Breast epithelium (tissue), 4 donors: ENCODE measurements around the gene GNAL. TPM values are rescaled to one million over a fixed set of nuclear protein-coding genes. Genes with fewer than 3 reads are reported as not detected.

Experiments used
- DNase-seq, 2 donors: peaks; one replicate each; pipeline ENCODE4 v3.0.0-alpha.2; 2019; ENCODE audit warnings: low spot score in 2 of 2
- H3K27ac ChIP-seq, 2 donors: fragments of 200-600 bp; sonication (generic) in 1 of 2; one replicate each; pipeline ENCODE4 v1.5.1; 2016 to 2019; ENCODE audit warnings: mild to moderate bottlenecking in 1 of 2
- H3K27me3 ChIP-seq, 2 donors: fragments of 200-600 bp; sonication (generic) in 1 of 2; one replicate each; pipeline versions ENCODE4 v1.5.1 to v1.6.0; 2017 to 2019; ENCODE audit warnings: control low read depth in 1 of 2, mild to moderate bottlenecking in 1 of 2
- H3K36me3 ChIP-seq: fragments of 200-600 bp; one replicate; pipeline ENCODE4 v1.5.1; 2019
- H3K4me1 ChIP-seq, 2 donors: fragments of 200-600 bp; sonication (generic); one replicate each; pipeline ENCODE4 v1.5.1; 2016 to 2019; ENCODE audit warnings: control low read depth in 1 of 2
- H3K4me3 ChIP-seq, 3 donors: fragments of 200-600 bp; sonication (generic); 1 replicate in 2 of 3; 2 replicates in 1 of 3; pipeline ENCODE4 v1.5.1; 2016 to 2019; ENCODE audit warnings: mild to moderate bottlenecking in 3 of 3, moderate library complexity in 2 of 3
- H3K9me3 ChIP-seq, 2 donors: fragments of 200-600 bp; sonication (generic) in 1 of 2; one replicate each; pipeline ENCODE4 v1.5.1; 2016 to 2019; ENCODE audit warnings: control low read depth in 1 of 2
- CTCF ChIP-seq, 3 donors: fragments of 450-650 bp; IDR thresholded peaks; one replicate each; pipeline ENCODE4 v1.5.1; 2016 to 2017; ENCODE audit warnings: antibody characterized with exemption in 3 of 3, mild to moderate bottlenecking in 3 of 3, moderate library complexity in 3 of 3
- POLR2A ChIP-seq: fragments of 450-650 bp; IDR thresholded peaks from one replicate; pipeline ENCODE4 v1.6.1; 2016; ENCODE audit warnings: antibody characterized with exemption, mild to moderate bottlenecking, moderate library complexity
- POLR2AphosphoS5 ChIP-seq, 3 donors: sonication (generic); formaldehyde crosslinking; IDR thresholded peaks; one replicate each; pipeline ENCODE4 v1.6.1; 2017; ENCODE audit warnings: antibody characterized with exemption in 3 of 3
- intact Hi-C: fragments of 100-400 bp; cut with DNase I; formaldehyde crosslinking; loops from one replicate; pipeline ENCODE4 v1.15.1; 2023; ENCODE audit warnings: low total_unique reads
- total RNA-seq, 3 donors: library from RNA; depleted of rRNA; stranded (reverse); fragments of >200 nt; gene quantifications; one replicate each; pipeline ENCODE4 v1.1.0, GENCODE V29; 2016

The GNAL gene
- total RNA-seq, 3 donors from 2014 or later = 6.6 to 15.4 (median 7.5) TPM

- no peak for DNase-seq
- Histone ChIP-seq H3K9me3 (no peaks in the 10 kb centered on the region), H3K4me1 (no peaks in the 10 kb centered on the region), H3K4me3 (no peak overlapping the region), H3K27ac (no peak overlapping the region), H3K36me3 (no peaks in the 10 kb centered on the region), H3K27me3 (no peaks in the 10 kb centered on the region)
- intact Hi-C loops = no loop called here
- TF ChIP-seq CTCF (IDR thresholded peaks at IDR 0.05) = no peak
- no peak for TF ChIP-seq POLR2A
- no peak for TF ChIP-seq POLR2AphosphoS5 (IDR thresholded peaks at IDR 0.05)
Measured at GRCh38 chr18:11883153-11883552, 194.1 kb downstream of the GNAL start.

GRCh38 chr18:11884396-11885030, 195.4 kb downstream of the GNAL start:
- no peak for TF ChIP-seq POLR2A
- H3K9me3 ChIP-seq = no peaks in the 10 kb centered on the region
- no peak overlapping the region for H3K27ac ChIP-seq
- H3K36me3 ChIP-seq = no peaks in the 10 kb centered on the region
- H3K4me3 ChIP-seq = no peak overlapping the region
- no peaks in the 10 kb centered on the region for H3K27me3 ChIP-seq
- DNase-seq = no peak
- H3K4me1 ChIP-seq = no peaks in the 10 kb centered on the region
- intact Hi-C loops = no loop called here

GRCh38 chr18:11885278-11885947, 196.3 kb downstream of the GNAL start:
- Histone ChIP-seq H3K4me3 (no peak overlapping the region), H3K27ac (no peak overlapping the region), H3K4me1 (no peaks in the 10 kb centered on the region), H3K27me3 (no peaks in the 10 kb centered on the region), H3K36me3 (no peaks in the 10 kb centered on the region), H3K9me3 (no peaks in the 10 kb centered on the region)
- intact Hi-C loops = no loop called here
- DNase-seq = no peak
- TF ChIP-seq POLR2AphosphoS5 (IDR thresholded peaks at IDR 0.05) = no peak
- no peak for TF ChIP-seq POLR2A
- TF ChIP-seq CTCF (IDR thresholded peaks at IDR 0.05) = no peak

- no peaks in the 10 kb centered on the region for H3K9me3 ChIP-seq
- no peaks in the 10 kb centered on the region for H3K4me1 ChIP-seq
- intact Hi-C loops = no loop called here
- H3K27me3 ChIP-seq = no peaks in the 10 kb centered on the region
- H3K36me3 ChIP-seq = no peaks in the 10 kb centered on the region
- no peak overlapping the region for H3K27ac ChIP-seq
- TF ChIP-seq CTCF (IDR thresholded peaks at IDR 0.05) (no peak), POLR2AphosphoS5 (IDR thresholded peaks at IDR 0.05) (no peak)
- no peak for DNase-seq
- H3K4me3 ChIP-seq = no peak overlapping the region
Measured at GRCh38 chr18:11886577-11887110, 197.6 kb downstream of the GNAL start.

GRCh38 chr18:11887328-11888128, 198.5 kb downstream of the GNAL start:
- Histone ChIP-seq H3K36me3 (no peaks in the 10 kb centered on the region), H3K9me3 (no peaks in the 10 kb centered on the region), H3K4me3 (no peak overlapping the region), H3K27me3 (no peaks in the 10 kb centered on the region), H3K27ac (no peak overlapping the region), H3K4me1 (no peaks in the 10 kb centered on the region)
- no peak for DNase-seq
- TF ChIP-seq POLR2A (no peak), CTCF (IDR thresholded peaks at IDR 0.05) (no peak), POLR2AphosphoS5 (IDR thresholded peaks at IDR 0.05) (no peak)
- intact Hi-C loops = no loop called here
